ENCODE results near the gene OSBPL5.

DNA sequence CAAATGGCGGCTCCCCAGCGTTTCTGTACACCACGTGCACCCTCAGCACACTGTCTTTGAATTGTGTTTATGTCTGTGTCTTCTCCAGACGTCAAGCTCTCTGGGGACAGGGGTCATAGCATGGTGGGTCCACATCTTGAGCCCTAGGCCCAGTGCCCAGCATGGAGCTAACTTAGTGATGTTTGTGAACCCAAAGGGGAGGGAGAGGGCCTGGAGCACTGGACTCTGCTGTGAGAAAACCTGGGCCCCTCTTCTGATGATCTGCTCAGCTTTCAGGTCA lies 49.2 kb upstream of the OSBPL5 start:
- TF ChIP-seq, protein P1, sequence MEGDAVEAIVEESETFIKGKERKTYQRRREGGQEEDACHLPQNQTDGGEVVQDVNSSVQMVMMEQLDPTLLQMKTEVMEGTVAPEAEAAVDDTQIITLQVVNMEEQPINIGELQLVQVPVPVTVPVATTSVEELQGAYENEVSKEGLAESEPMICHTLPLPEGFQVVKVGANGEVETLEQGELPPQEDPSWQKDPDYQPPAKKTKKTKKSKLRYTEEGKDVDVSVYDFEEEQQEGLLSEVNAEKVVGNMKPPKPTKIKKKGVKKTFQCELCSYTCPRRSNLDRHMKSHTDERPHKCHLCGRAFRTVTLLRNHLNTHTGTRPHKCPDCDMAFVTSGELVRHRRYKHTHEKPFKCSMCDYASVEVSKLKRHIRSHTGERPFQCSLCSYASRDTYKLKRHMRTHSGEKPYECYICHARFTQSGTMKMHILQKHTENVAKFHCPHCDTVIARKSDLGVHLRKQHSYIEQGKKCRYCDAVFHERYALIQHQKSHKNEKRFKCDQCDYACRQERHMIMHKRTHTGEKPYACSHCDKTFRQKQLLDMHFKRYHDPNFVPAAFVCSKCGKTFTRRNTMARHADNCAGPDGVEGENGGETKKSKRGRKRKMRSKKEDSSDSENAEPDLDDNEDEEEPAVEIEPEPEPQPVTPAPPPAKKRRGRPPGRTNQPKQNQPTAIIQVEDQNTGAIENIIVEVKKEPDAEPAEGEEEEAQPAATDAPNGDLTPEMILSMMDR (conservative IDR thresholded peaks at IDR 0.05), result no peak
- TF ChIP-seq EZH2 (IDR thresholded peaks at IDR 0.05; ENCODE audit: low read depth), result no peak
